ENCODE measurements around the gene UGT8.

Gene UGT8

GRCh38 chr4:114692958-114693357 is 94.4 kb downstream of the UGT8 start:
- no peak for DNase-seq

- peak in 2 of 6 experiments; percentile 10 to 13 for DNase-seq
Observed at GRCh38 chr4:114694770-114695169, 96.2 kb downstream of the UGT8 start.

GRCh38 chr4:114698231-114698630 is 99.6 kb downstream of the UGT8 start:
- DNase-seq = no peak

GRCh38 chr4:114701491-114701890 is 102.9 kb downstream of the UGT8 start:
- no peak for DNase-seq

- DNase-seq = no peak
Observed at GRCh38 chr4:114717432-114717831, 118.8 kb downstream of the UGT8 start.

- no peak for DNase-seq
Observed at GRCh38 chr4:114725066-114725465, 126.5 kb downstream of the UGT8 start.

GRCh38 chr4:114727461-114727860 is 128.9 kb downstream of the UGT8 start:
- no peak for DNase-seq

Measured in stimulated activated naive CD4-positive, alpha-beta T cell (primary cell).